Kidney (tissue), 14 donors: ENCODE measurements around the gene GULP1. TPM values are rescaled to one million over a fixed set of nuclear protein-coding genes. Genes with fewer than 3 reads are reported as not detected.

Source experiments
- DNase-seq, 5 donors: peaks; one replicate each; pipeline ENCODE4 v3.0.0-alpha.2; 2013 to 2020
- FAIRE-seq: peaks from 2 replicates; lab custom pipeline; 2012; peaks lifted over from hg19 to GRCh38; lab: Jason Lieb, UNC
- H3K27ac ChIP-seq, 2 donors: one replicate each; pipeline ENCODE4 v1.7.0; 2013; ENCODE audit warnings: low read depth in 2 of 2, low read length in 2 of 2, inconsistent platforms in 1 of 2
- H3K27me3 ChIP-seq: one replicate; pipeline ENCODE4 v1.7.1; 2013; ENCODE audit warnings: low read length, inconsistent platforms; ENCODE audit not compliant: control insufficient read depth, insufficient read depth
- H3K36me3 ChIP-seq, 3 donors: one replicate each; pipeline versions ENCODE4 v1.7.0 to v1.7.1; 2013; ENCODE audit warnings: low read length in 3 of 3, control low read depth in 1 of 3, inconsistent platforms in 1 of 3; ENCODE audit not compliant: insufficient read depth in 3 of 3, control insufficient read depth in 2 of 3
- H3K4me1 ChIP-seq, 3 donors: one replicate each; pipeline versions ENCODE4 v1.7.0 to v1.7.1; 2013; ENCODE audit warnings: low read length in 3 of 3, inconsistent platforms in 1 of 3, low read depth in 1 of 3; ENCODE audit not compliant: control insufficient read depth in 2 of 3, insufficient read depth in 2 of 3
- H3K4me3 ChIP-seq, 3 donors: one replicate each; pipeline versions ENCODE4 v1.7.0 to v1.8.1; 2013; ENCODE audit warnings: low read length in 3 of 3, control low read depth in 1 of 3, inconsistent platforms in 1 of 3
- H3K9ac ChIP-seq, 3 donors: one replicate each; pipeline versions ENCODE4 v1.7.0 to v1.7.1; 2013; ENCODE audit warnings: low read length in 3 of 3, control low read depth in 1 of 3, inconsistent platforms in 1 of 3
- H3K9me3 ChIP-seq, 3 donors: one replicate each; pipeline versions ENCODE4 v1.7.0 to v1.7.1; 2013; ENCODE audit warnings: low read length in 3 of 3, control low read depth in 1 of 3, inconsistent platforms in 1 of 3; ENCODE audit not compliant: control insufficient read depth in 2 of 3, insufficient read depth in 1 of 3
- CTCF ChIP-seq: IDR thresholded peaks from 3 replicates; pipeline ENCODE4 v1.5.1; 2012; ENCODE audit warnings: mild to moderate bottlenecking, moderate library complexity, borderline replicate concordance; ENCODE audit not compliant: insufficient read depth; ENCODE audit errors: extremely low read depth
- intact Hi-C: fragments of 100-400 bp; cut with DNase I; formaldehyde crosslinking; loops from one replicate; pipeline ENCODE4 v1.11.1; 2022
- polyA plus RNA-seq: library from polyadenylated mRNA; stranded (reverse); fragments of 350-450 nt; fragmentation: Illumina TruSeq; extraction: RNeasy Lipid Tissue Mini Kit (QIAGEN cat#74804); gene quantifications from one replicate; pipeline ENCODE4 v1.2.3, GENCODE V29; 2014; ENCODE audit warnings: low read depth, low replicate concordance; ENCODE audit not compliant: insufficient read depth
- total RNA-seq: library from RNA; stranded (reverse); fragmentation: NEBNext Ultra II Directional; extraction: Animal tissue kit (Norgen Biotek cat#: 25700); gene quantifications from one replicate; pipeline ENCODE4 v1.2.1, GENCODE V29; 2021
- donor health status: control.
- donor health status: control.
- donor health status: control.
- donor health status: control.
- donor health status: control.
- donor health status: DM: yes; HTN: yes; CAD: no.
- donor health status: Normal renal cell carcinoma (clear cell type).

Gene GULP1
- total and polyA plus RNA-seq, 2 donors from 2014 or later, result 12.2 to 34.4 TPM

- Histone ChIP-seq H3K4me1 (no peaks in the 10 kb centered on the region), H3K9me3 (no peaks in the 10 kb centered on the region), H3K36me3 (no peaks in the 10 kb centered on the region), H3K9ac (no peak overlapping the region), H3K27ac (no peak overlapping the region), H3K4me3 (no peak overlapping the region), H3K27me3 (no peaks in the 10 kb centered on the region)
- FAIRE-seq (no peak), DNase-seq (no peak)
- intact Hi-C loops, result no loop called here
- no peak for TF ChIP-seq CTCF
Measured at GRCh38 chr2:188426121-188426520, 134.4 kb downstream of the GULP1 start.

- H3K27ac ChIP-seq, result no peak overlapping the region
- H3K4me1 ChIP-seq, result no peaks in the 10 kb centered on the region
- TF ChIP-seq CTCF, result no peak
- H3K4me3 ChIP-seq, result no peak overlapping the region
- H3K9me3 ChIP-seq, result no peaks in the 10 kb centered on the region
- no peaks in the 10 kb centered on the region for H3K36me3 ChIP-seq
- FAIRE-seq, result no peak
- intact Hi-C loops, result no loop called here
- no peak for DNase-seq
- H3K9ac ChIP-seq, result no peak overlapping the region
- no peaks in the 10 kb centered on the region for H3K27me3 ChIP-seq
Measured at GRCh38 chr2:188430705-188431104, 139.0 kb downstream of the GULP1 start.

GRCh38 chr2:188434018-188434417 lies 142.3 kb downstream of the GULP1 start:
- H3K27me3 ChIP-seq, result no peaks in the 10 kb centered on the region
- no peak overlapping the region for H3K27ac ChIP-seq
- H3K4me3 ChIP-seq, result no peak overlapping the region
- H3K9ac ChIP-seq, result no peak overlapping the region
- no peaks in the 10 kb centered on the region for H3K9me3 ChIP-seq
- no peak for DNase-seq
- intact Hi-C loops, result no loop called here
- FAIRE-seq, result peak; percentile 76
- no peaks in the 10 kb centered on the region for H3K4me1 ChIP-seq
- no peaks in the 10 kb centered on the region for H3K36me3 ChIP-seq
- TF ChIP-seq CTCF, result no peak

- TF ChIP-seq CTCF, result no peak
- H3K9ac ChIP-seq, result no peak overlapping the region
- no peak overlapping the region for H3K4me3 ChIP-seq
- no peak for FAIRE-seq
- H3K27ac ChIP-seq, result no peak overlapping the region
- intact Hi-C loops, result no loop called here
- no peaks in the 10 kb centered on the region for H3K27me3 ChIP-seq
- no peaks in the 10 kb centered on the region for H3K9me3 ChIP-seq
- H3K36me3 ChIP-seq, result no peaks in the 10 kb centered on the region
- H3K4me1 ChIP-seq, result no peaks in the 10 kb centered on the region
- DNase-seq, result no peak
Measured at GRCh38 chr2:188435115-188435514, 143.4 kb downstream of the GULP1 start.
